GM12864 (cell line): ENCODE measurements around the gene CATSPER4.

ENCODE experiments used
- DNase-seq: peaks from one replicate; pipeline ENCODE4 v3.0.0-alpha.2; 2011; ENCODE audit warnings: low read depth
- H3K4me3 ChIP-seq: 2 replicates; pipeline ENCODE4 v1.5.1; 2011; ENCODE audit warnings: mild to moderate bottlenecking, low read depth, low read length, control low read depth
- TF ChIP-seq, protein P1 (sequence below): IDR thresholded peaks from 2 replicates; pipeline ENCODE4 v1.5.1; 2011; ENCODE audit warnings: low read depth, mild to moderate bottlenecking, moderate library complexity, low read length, control low read depth, inconsistent platforms; ENCODE audit errors: missing control alignments

CATSPER4 gene

DNA sequence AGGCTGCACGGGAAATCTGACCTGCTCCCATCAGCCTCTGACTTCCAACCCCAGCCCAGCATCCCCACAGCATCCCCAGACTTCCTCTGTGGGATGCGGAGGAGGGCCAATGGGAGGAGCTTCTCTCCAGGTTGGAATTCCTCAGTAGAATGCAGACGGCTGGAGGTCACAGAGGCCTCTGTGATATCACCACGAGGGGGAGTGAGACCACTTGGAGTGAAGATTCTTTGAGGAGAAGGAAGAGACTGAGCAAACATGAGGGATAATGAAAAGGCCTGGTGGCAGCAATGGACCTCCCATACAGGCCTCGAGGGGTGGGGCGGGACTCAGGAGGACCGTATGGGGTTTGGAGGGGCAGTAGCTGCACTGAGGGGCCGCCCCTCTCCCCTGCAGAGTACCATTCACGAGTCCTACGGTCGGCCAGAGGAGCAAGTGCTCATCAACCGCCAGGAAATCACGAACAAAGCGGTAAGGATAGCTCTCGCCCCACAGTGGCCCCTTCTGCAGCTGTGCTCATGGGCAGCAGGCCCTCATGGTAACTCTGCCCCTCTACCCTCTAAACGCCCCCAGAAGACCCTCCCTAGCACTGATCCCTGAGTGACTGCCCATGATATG is at the start of gene CATSPER4:
Gene CATSPER4, plus strand, starts transcription at position 230 of the 615 bp plus-strand sequence. Its CDS starts 26 bp downstream, at position 256.
- H3K4me3 ChIP-seq: no peak within 1 kb of the TSS
- DNase-seq: no peak
- TF ChIP-seq, protein P1, sequence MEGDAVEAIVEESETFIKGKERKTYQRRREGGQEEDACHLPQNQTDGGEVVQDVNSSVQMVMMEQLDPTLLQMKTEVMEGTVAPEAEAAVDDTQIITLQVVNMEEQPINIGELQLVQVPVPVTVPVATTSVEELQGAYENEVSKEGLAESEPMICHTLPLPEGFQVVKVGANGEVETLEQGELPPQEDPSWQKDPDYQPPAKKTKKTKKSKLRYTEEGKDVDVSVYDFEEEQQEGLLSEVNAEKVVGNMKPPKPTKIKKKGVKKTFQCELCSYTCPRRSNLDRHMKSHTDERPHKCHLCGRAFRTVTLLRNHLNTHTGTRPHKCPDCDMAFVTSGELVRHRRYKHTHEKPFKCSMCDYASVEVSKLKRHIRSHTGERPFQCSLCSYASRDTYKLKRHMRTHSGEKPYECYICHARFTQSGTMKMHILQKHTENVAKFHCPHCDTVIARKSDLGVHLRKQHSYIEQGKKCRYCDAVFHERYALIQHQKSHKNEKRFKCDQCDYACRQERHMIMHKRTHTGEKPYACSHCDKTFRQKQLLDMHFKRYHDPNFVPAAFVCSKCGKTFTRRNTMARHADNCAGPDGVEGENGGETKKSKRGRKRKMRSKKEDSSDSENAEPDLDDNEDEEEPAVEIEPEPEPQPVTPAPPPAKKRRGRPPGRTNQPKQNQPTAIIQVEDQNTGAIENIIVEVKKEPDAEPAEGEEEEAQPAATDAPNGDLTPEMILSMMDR: no peak

DNA sequence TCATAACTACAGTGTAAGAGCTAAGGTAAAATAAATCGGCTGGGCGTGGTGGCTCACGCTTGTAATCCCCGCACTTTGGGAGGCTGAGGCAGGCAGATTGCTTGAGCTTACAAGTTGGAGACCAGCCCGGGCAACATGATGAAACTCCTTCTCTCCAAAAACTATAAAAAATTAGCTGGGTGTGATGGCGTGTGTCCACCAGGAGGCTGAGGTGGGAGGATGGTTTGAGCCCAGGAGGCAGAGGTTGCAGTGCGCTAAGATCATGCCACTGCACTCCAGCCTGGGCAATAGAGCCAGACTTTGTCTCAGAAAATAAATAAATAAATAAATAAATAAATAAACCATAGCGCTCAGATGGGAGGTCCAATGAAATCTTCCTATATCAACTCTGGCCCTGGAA is 48.2 kb upstream of the CATSPER4 start:
- DNase-seq: no peak
- H3K4me3 ChIP-seq: no peak overlapping the region
- TF ChIP-seq, protein P1: no peak

DNA sequence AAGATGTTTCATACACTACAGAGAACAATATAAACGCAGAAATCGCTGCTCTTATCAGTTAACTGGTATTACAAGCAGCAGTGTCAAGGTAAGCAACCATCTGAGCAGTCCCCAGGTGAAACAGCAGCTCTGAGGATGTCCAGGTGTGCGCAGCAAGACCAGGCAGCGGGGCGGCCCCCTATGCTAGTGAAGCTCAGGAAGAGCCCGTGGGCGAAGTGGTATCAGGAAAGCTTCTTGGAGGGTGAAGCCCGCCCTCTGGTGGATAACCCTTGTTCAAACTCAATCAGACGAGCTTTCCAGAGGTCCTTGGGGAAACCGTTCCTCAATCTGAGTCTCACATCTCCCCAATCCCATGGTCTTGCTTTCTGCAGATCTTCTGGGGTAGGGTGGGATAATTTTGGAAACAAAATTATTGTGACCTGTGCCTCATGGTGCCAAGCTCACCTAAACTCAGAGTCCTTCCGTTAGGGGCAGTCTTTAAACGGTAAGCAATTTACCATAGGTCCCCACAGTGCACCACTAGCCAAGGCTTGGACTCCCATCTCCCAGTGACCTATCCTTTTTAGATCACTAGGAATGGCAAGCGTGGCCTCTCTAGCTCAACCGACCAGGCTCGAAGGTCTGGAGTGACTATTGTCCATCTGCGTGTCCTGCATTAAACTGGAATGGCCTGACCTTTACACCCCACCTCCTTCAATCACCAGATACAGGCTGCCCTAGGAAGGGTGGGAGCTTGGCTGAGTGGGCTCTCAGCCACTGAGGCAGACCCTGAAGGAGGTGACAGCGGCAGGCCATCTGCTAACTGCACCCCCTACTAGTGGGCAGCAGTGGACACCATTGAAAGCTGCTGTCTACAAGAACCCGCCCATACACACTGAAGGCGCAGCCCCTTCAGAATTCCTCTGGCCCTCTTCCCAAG is 45.1 kb upstream of the CATSPER4 start:
- H3K4me3 ChIP-seq: no peak overlapping the region
- TF ChIP-seq, protein P1: peak; percentile 73

DNA sequence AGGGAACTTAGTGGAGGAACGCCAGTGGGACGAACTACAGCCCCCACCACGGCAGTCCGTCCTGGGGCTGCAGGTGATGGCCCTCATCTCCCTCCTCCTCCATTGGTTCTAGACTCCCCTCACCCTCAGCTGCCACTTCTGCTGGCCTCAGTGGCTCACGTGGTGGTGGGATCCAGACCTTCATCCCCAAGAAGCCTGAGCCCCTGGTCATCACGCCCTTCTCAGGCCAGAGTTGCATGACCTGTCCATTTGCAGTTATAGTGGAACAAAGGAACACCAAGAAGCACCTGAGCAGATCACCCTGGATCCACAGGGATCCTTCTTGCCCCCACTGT is 44.5 kb upstream of the CATSPER4 start:
- DNase-seq: no peak
- TF ChIP-seq, protein P1: no peak

More for the DNA sequence above, 45.1 kb upstream of the CATSPER4 start:
- peak; percentile 55 for DNase-seq

DNA sequence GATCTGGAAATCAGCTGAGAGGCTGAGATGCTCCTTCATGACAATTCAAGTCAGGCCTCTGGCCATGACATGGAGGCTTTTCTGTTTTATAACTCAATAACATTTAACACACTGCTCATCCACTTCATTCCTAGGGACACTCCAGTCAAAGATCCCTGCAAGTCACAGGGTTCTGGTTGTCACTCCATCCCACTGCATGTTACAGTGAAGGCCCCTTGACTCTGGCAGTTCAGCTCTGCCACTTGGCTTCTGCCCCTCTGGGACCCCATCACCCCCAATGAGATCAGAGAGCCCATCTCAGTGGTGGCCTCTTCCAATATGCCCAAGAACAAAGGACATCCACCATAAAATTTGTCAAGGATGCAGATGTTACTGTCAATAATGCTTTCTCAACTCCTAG is 41.5 kb upstream of the CATSPER4 start:
- no peak overlapping the region for H3K4me3 ChIP-seq
- TF ChIP-seq, protein P1: no peak
- no peak for DNase-seq

More for the DNA sequence above, 44.5 kb upstream of the CATSPER4 start:
- no peak overlapping the region for H3K4me3 ChIP-seq

DNA sequence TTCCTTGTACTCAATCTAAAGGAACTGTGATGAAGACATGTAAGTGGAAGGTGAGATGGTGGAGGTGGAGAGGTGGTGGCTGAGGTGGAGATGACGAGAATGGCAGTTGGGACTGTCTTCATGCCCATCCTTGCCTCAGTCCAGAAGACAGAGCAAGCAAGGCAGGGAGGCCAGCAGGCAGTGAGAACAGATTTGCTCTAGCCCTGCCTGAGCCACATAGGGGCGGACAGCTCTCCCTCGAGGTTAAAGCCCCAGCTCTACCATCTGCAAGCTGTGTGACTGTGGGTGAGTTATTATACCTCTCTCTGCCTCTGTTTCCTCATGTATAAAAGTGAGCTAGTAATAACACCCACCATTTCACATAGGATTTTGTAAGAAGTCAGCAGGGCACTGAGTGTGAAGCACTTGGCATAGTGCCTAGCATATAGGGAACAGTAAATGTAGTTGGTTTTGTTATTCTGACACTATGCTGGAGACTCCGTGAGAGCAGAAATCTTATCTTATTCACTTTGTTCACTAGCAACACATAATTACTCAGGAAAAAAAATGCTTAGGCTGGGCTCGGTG is 36.4 kb upstream of the CATSPER4 start:
- TF ChIP-seq, protein P1: no peak
- no peak for DNase-seq
- H3K4me3 ChIP-seq: no peak overlapping the region
